ENCODE results near the gene FCRLB. TPM values are rescaled to one million over a fixed set of nuclear protein-coding genes. Genes with fewer than 3 reads are reported as not detected.

The FCRLB gene
- total and polyA plus RNA-seq, 9 of the 15 experiments (the other 6 are each of a cell fraction or from before 2014, with no cell fraction given) = 0.20 to 4.6 (median 1.3) TPM

DNA sequence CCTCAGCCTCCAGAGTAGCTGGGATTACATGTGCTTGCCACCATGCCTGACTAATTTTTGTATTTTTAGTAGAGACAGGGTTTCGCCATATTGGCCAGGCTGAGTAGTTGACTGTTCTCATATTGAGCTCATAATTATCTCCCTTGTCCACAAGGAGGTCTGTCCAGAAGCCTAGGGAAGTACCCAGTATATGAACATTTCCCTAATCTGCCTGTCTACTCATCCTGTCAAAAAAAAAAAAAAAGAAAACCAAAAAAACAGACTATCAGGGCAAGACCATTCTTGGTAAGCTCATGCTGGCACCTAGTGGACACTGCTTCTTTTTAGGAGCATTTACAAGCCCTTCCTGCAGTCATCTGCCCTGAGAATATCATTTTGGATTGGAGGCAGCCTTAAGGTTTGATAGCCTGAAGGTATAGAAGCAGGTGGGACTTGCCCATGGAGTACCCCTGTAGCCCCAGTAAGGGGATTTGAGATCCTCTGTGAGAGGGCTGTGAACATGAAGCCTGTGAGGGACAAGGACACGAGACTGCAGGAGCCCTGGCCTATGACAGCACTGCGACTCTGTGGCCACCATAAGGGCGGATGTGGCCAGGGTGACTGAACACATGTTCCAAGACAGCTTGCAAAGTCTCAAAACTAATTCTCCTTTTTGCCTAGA, 17.4 kb downstream of the FCRLB start (continued):
- TF ChIP-seq FOXM1 (IDR thresholded peaks at IDR 0.05; ENCODE audit: low read depth) = peak; percentile 71
- TF ChIP-seq FOXM1 (CRISPR knock-in tag; IDR thresholded peaks at IDR 0.05; ENCODE audit: low read depth) = no peak
- TF ChIP-seq RBM22 (IDR thresholded peaks at IDR 0.05; ENCODE audit: low read depth, low read length, poor library complexity, severe bottlenecking) = no peak
- no peak for TF ChIP-seq HSF4 (CRISPR knock-in tag; IDR thresholded peaks at IDR 0.05; ENCODE audit: borderline replicate concordance)
- 0 out of 2 replicates have a peak, but pooled peaks have one; percentile 33 for TF ChIP-seq ZEB2 (IDR thresholded peaks at IDR 0.05)
- TF ChIP-seq, protein P1, sequence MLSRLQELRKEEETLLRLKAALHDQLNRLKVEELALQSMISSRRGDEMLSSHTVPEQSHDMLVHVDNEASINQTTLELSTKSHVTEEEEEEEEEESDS (CRISPR knock-in tag; IDR thresholded peaks at IDR 0.05) = no peak
- TF ChIP-seq VEZF1 (CRISPR knock-in tag; IDR thresholded peaks at IDR 0.05) = no peak
- TF ChIP-seq ZNF3 (CRISPR knock-in tag; IDR thresholded peaks at IDR 0.05) = peak; percentile 94
- TF ChIP-seq ZHX1 (conservative IDR thresholded peaks at IDR 0.05; ENCODE audit: low read length) = no peak
- TF ChIP-seq BACH1 (tag; IDR thresholded peaks at IDR 0.05) = no peak; the same call in 1 of the 2 replicates
- no peak for TF ChIP-seq CAMTA2 (CRISPR knock-in tag; conservative IDR thresholded peaks at IDR 0.05)
- no peak for TF ChIP-seq POLR2A (conservative IDR thresholded peaks at IDR 0.05)
- no peak for TF ChIP-seq ZSCAN32 (CRISPR knock-in tag; IDR thresholded peaks at IDR 0.05)

Measured in K562 (cell line).